GM21367 (cell line): Measurements from ENCODE around the gene TIPARP.

Experiments
- ATAC-seq: cut with Tn5 transposase; IDR thresholded peaks from one replicate; pipeline ENCODE4 v1.9.1; 2021; ENCODE audit not compliant: unreplicated experiment

Gene TIPARP, protein sequence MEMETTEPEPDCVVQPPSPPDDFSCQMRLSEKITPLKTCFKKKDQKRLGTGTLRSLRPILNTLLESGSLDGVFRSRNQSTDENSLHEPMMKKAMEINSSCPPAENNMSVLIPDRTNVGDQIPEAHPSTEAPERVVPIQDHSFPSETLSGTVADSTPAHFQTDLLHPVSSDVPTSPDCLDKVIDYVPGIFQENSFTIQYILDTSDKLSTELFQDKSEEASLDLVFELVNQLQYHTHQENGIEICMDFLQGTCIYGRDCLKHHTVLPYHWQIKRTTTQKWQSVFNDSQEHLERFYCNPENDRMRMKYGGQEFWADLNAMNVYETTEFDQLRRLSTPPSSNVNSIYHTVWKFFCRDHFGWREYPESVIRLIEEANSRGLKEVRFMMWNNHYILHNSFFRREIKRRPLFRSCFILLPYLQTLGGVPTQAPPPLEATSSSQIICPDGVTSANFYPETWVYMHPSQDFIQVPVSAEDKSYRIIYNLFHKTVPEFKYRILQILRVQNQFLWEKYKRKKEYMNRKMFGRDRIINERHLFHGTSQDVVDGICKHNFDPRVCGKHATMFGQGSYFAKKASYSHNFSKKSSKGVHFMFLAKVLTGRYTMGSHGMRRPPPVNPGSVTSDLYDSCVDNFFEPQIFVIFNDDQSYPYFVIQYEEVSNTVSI

DNA sequence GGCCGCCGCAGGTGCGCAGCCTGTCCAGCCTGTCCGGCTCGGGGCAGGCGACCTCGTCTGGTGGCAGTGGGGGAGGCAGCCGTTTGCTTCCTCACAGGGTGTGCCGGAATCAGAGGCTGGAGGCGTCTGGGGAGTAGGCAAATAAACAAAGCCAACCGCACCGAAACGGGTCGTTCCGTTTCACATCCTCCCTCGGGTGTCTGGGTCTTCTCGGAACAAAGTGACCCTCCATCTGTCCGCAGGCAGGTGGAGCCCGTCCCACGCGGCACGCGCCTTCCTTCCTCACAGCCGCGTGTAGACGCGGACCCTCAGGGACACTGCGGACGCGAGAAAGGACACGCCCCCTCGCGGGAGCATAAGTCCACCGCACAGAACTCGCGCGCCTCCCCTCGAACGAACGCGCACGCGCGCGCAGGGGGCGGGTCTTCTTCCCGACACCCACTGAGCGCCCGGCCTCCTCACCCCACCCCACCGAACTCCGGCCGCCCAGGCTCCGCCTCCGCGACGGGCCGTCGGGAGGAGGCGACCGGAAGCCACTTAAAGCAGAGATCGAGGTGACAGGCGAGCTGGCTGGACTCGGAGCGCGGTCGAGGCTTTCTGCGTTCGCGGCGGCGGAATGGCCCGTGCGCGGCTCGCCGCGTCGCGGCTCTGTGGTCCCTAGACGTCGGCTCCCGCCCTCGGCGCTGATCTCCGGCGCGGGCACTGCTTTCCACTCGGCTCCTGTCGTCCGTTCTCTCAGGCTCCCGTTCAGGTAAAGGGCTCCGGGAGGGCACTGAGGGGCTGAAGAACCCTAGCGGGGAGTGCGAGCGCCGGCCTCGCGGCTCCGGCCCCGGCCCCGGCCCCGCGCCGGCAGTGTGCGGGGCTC lies at the start of gene TIPARP:
TIPARP (plus strand) TSS at position 545 of the 865 bp plus-strand sequence. CDS start 3,108 bp downstream, outside the sequence.
- ATAC-seq, result peak; percentile 83

- ATAC-seq, result no peak
These were observed 48.3 kb upstream of the TIPARP start for GRCh38 chr3:156626104-156626503.

- no peak for ATAC-seq
These were observed 46.3 kb upstream of the TIPARP start for GRCh38 chr3:156627946-156628569.

DNA sequence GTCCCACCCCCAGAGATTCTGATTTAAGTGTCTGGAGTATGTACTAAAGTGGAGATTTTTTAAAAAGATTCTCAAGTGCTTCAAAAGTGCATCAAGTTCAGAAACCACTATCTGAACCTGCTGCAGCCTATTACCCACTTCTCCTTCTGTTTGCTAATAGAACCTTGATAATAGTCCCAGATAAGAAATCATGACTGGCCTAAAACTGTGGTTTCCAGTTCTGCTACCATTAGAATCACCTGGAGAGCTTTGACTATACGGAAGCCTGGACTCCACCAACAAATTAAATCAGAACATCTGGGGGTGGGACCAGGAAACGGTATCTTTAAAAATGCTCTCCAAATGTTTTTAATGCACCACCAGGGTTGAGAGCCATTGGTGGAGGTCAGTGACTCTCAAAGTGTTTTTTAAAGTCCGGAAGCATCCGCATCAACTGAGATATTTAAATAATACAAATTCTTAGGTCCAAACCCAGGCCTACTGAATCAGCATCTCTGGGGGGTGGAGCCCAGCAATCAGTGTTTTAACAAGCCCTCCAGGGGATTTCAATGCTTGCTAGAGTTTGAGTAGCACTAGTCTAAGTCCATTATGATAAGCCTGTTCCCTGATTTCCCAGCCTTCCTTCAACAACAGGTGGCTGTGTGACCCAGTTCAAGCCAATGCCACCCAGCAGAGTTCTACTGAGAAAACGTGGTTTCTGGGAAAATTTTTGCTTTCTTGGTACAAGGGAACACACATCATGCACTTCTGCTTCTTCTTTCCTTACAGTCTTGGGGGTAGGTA lies 45.4 kb upstream of the TIPARP start:
- ATAC-seq, result no peak

DNA sequence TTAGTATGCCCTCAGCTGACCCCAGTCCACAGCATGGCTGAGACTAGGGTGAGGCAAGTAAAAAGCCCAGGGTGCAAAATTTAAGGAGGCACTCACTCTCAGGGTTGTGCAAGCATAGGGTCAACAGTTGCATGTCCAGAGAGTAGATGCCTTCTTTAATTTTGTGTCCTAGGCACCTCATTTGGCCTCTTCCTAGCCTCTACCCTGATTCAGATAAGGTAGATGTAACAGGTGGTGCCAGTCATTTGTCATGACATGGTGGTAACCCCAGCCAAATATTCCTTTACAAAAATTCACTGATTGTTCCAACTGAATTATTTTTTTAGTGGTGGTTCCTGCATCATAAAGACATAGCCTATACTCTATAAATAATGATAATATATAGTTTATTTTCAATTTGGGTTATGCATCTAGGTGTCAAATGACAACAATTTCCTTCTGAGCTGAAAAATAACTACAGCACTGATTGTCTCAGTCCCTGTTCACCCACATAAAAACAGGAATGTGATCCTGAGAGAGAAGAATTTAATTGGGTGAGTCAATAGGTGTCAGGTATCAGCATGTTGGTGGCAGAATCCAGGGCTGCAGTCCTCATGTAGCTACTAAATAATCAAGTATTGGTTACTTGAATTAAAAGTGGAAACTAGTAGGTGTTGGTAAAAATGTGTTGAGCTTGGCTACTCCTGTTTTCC lies 44.2 kb upstream of the TIPARP start:
- ATAC-seq, result no peak

GRCh38 chr3:156630773-156631093 lies 43.7 kb upstream of the TIPARP start:
- no peak for ATAC-seq

GRCh38 chr3:156631323-156631722 lies 43.1 kb upstream of the TIPARP start:
- no peak for ATAC-seq

DNA sequence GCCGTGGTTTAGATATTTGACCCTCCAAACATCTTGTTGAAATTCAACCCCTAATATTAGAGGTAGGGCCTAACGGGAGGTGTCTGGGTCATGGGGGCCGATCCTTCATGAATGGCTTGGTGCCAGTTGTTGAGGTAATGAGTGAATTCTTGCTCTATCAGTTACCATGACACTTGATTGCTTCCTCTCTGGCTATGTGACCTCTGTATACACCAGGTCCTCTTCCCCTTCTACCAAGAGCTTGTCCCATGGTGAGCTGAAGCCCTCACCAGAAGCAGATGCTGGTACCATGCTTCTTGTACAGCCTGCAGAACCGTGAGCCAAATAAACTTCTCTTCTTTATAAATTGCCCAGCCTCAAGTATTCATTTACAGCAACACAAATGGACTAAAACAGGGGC lies 41.8 kb upstream of the TIPARP start:
- no peak for ATAC-seq

- no peak for ATAC-seq
These were observed 41.1 kb upstream of the TIPARP start for GRCh38 chr3:156633335-156633734.

- ATAC-seq, result peak; percentile 49
These were observed 39.4 kb upstream of the TIPARP start for GRCh38 chr3:156635034-156635433.

DNA sequence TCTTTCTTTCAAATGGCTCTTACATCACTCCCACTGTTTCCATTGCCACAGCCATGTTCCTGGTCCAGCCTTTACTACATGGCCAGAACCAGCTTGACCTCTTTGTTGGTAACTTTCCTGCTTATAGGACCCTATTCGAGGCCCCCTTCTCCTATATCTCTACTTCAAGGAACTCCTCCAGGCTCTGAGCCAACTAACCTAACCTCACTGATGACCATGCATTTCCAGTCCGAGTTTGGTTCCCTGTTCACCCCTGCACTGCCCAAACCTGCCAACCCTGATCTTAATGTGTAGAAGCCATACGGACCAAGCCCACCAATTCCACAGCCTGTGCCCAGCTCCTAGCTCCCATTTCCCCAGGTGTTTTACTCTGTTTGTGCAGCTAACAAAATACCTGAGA lies 38.4 kb upstream of the TIPARP start:
- ATAC-seq, result no peak

GRCh38 chr3:156637480-156638022 lies 36.8 kb upstream of the TIPARP start:
- no peak for ATAC-seq

- no peak for ATAC-seq
These were observed 36.1 kb upstream of the TIPARP start for GRCh38 chr3:156638271-156638670.

GRCh38 chr3:156639414-156640023 lies 34.9 kb upstream of the TIPARP start:
- no peak for ATAC-seq

DNA sequence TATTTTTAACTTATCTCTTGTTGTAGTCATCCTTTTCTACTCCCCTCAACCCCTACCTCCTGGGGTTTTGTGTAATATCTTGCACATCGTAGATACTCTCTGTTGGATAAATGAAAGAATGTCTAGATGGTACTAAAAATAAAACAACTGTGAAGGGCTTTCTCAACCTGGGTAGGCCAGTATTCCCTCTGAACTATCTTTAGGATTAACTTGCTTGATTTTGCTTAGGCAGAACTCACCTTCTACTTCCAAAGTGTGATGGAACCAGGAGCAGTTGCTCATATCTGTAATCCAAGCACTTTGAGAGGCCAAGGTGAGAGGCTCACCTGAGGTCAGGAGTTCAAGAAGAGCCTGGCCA lies 32.8 kb upstream of the TIPARP start:
- no peak for ATAC-seq

- ATAC-seq, result peak; percentile 2
These were observed 31.4 kb upstream of the TIPARP start for GRCh38 chr3:156642750-156643728.

DNA sequence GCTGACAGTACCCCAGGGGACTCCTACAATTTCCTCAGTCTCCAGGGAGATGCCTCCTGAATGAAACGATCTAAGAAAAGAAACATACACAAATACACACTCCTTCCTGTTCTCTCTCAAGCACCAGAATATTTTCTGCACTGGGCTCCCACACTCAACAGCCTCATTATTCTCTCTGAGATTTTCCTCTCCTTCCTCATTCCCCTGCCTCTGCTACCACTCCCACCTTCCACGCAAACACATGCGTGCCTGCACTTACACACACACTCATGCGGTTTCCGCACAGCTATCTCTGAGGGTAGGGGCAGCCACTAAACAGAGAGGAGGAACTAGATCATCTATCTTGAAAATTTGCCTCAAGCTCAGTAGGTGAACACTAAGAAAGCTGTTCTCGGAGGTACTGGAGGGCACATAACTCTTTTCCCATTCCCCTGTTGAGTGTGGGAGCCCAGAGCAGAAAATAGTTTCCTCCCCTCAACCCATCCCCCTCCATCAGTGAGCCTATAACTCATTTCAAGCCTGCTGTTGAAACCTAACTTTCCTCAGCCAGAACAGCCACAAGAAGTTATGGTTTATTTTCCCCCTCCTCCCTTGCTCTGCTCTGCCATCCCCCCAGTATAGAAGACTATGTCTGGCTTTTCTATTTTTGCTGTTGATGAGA lies 30.5 kb upstream of the TIPARP start:
- peak; percentile 90 for ATAC-seq
